Esophagus squamous epithelium (tissue), 5 donors: ENCODE data around the gene SMC5. TPM values are rescaled to one million over a fixed set of nuclear protein-coding genes. Genes with fewer than 3 reads are reported as not detected.

Source experiments
- DNase-seq: peaks from one replicate; lab custom pipeline; 2025; lab: John Stamatoyannopoulos, UW
- H3K27ac ChIP-seq, 4 donors: fragments of 200-600 bp; sonication (generic); one replicate each; pipeline ENCODE4 v1.5.1; 2016 to 2019; ENCODE audit warnings: mild to moderate bottlenecking in 1 of 4
- H3K27me3 ChIP-seq, 4 donors: fragments of 200-600 bp; sonication (generic); 1 replicate in 3 of 4; 2 replicates in 1 of 4; pipeline versions ENCODE4 v1.5.1 to v1.6.0; 2017 to 2021; ENCODE audit warnings: antibody characterized with exemption in 1 of 4
- H3K36me3 ChIP-seq, 3 donors: fragments of 200-600 bp; sonication (generic); one replicate each; pipeline ENCODE4 v1.5.1; 2016 to 2019
- H3K4me1 ChIP-seq, 3 donors: fragments of 200-600 bp; sonication (generic); one replicate each; pipeline ENCODE4 v1.5.1; 2017 to 2019
- H3K4me3 ChIP-seq, 4 donors: fragments of 200-600 bp; sonication (generic); 1 replicate in 3 of 4; 2 replicates in 1 of 4; pipeline ENCODE4 v1.5.1; 2016 to 2019; ENCODE audit warnings: mild to moderate bottlenecking in 2 of 4, moderate library complexity in 1 of 4
- H3K9me3 ChIP-seq, 3 donors: fragments of 200-600 bp; sonication (generic); one replicate each; pipeline ENCODE4 v1.5.1; 2016 to 2019
- CTCF ChIP-seq, 6 experiments: fragments of 450-650 bp in 4 of 6; fragments of 200-600 bp in 2 of 6; sonication (generic) in 2 of 6; IDR thresholded peaks; one replicate each; pipeline ENCODE4 v1.5.1; 2016 to 2019; ENCODE audit warnings: antibody characterized with exemption in 6 of 6, mild to moderate bottlenecking in 4 of 6, moderate library complexity in 4 of 6
- POLR2A ChIP-seq, 4 donors: fragments of 450-650 bp; IDR thresholded peaks; one replicate each; pipeline ENCODE4 v1.6.1; 2017; ENCODE audit warnings: antibody characterized with exemption in 4 of 4, mild to moderate bottlenecking in 4 of 4, moderate library complexity in 3 of 4
- WGBS, 2 donors: methylation state at CpG; one replicate each; pipeline ENCODE4 v1.1.5; 2018; 5-methylcytosine and 5-hydroxymethylcytosine counted together
- intact Hi-C: fragments of 100-400 bp; cut with DNase I; formaldehyde crosslinking; loops from one replicate; pipeline ENCODE4 v1.15.0; 2022
- total RNA-seq, 4 donors: library from RNA; depleted of rRNA; stranded (reverse); fragments of >200 nt; gene quantifications; one replicate each; pipeline ENCODE4 v1.1.0, GENCODE V29; 2016
- donor health status: DM: yes; HTN: yes; CAD: no.

SMC5 gene
- total RNA-seq, 4 donors from 2014 or later, result 16.5 to 36.0 (median 23.9) TPM

GRCh38 chr9:70285981-70286598 is 27.3 kb downstream of the SMC5 start:
- Histone ChIP-seq H3K4me1 (peaks cover 0 to 8% (median 0%) of the 10 kb centered on the region in 3 donors), H3K4me3 (no peak overlapping the region), H3K36me3 (peaks cover 0 to 91% (median 12%) of the 10 kb centered on the region in 3 donors), H3K27ac (no peak overlapping the region), H3K9me3 (no peaks in the 10 kb centered on the region), H3K27me3 (no peaks in the 10 kb centered on the region)
- intact Hi-C loops, result no loop called here
- WGBS, 2 donors, result 73 to 81% methylated on average over 4 of the region's 4 CpGs
- TF ChIP-seq CTCF (IDR thresholded peaks at IDR 0.05) (no peak), POLR2A (IDR thresholded peaks at IDR 0.05) (no peak)
- no peak for DNase-seq

GRCh38 chr9:70290626-70291025 is 31.8 kb downstream of the SMC5 start:
- Histone ChIP-seq H3K4me1 (no peaks in the 10 kb centered on the region), H3K27ac (no peak overlapping the region), H3K27me3 (no peaks in the 10 kb centered on the region), H3K36me3 (peaks cover 0 to 80% (median 0%) of the 10 kb centered on the region in 3 donors), H3K4me3 (no peak overlapping the region), H3K9me3 (peaks cover 0 to 4% (median 0%) of the 10 kb centered on the region in 3 donors)
- 80 to 85% methylated on average over 3 of the region's 3 CpGs for WGBS, 2 donors
- intact Hi-C loops, result no loop called here
- TF ChIP-seq CTCF (IDR thresholded peaks at IDR 0.05), result no peak
- TF ChIP-seq POLR2A (IDR thresholded peaks at IDR 0.05), result no peak
- DNase-seq, result no peak

- 70 to 77% methylated on average over 1 of the region's 1 CpG for WGBS, 2 donors
- TF ChIP-seq CTCF (IDR thresholded peaks at IDR 0.05) (no peak), POLR2A (IDR thresholded peaks at IDR 0.05) (no peak)
- Histone ChIP-seq H3K4me1 (no peaks in the 10 kb centered on the region), H3K27ac (no peak overlapping the region), H3K9me3 (peaks cover 0 to 4% (median 0%) of the 10 kb centered on the region in 3 donors), H3K4me3 (no peak overlapping the region), H3K36me3 (peaks cover 0 to 72% (median 0%) of the 10 kb centered on the region in 3 donors), H3K27me3 (no peaks in the 10 kb centered on the region)
- intact Hi-C loops, result no loop called here
- DNase-seq, result no peak
Observed at GRCh38 chr9:70291446-70291845, 32.7 kb downstream of the SMC5 start.

GRCh38 chr9:70292253-70292652 is 33.5 kb downstream of the SMC5 start:
- no peak overlapping the region for H3K27ac ChIP-seq
- H3K36me3 ChIP-seq, result peaks cover 0 to 64% (median 0%) of the 10 kb centered on the region in 3 donors
- WGBS, 2 donors, result 86 to 94% methylated on average over 1 of the region's 1 CpG
- no peak for TF ChIP-seq CTCF (IDR thresholded peaks at IDR 0.05)
- TF ChIP-seq POLR2A (IDR thresholded peaks at IDR 0.05), result no peak
- H3K9me3 ChIP-seq, result peaks cover 0 to 4% (median 0%) of the 10 kb centered on the region in 3 donors
- no peaks in the 10 kb centered on the region for H3K4me1 ChIP-seq
- intact Hi-C loops, result no loop called here
- H3K27me3 ChIP-seq, result no peaks in the 10 kb centered on the region
- no peak overlapping the region for H3K4me3 ChIP-seq
- DNase-seq, result no peak

- DNase-seq, result no peak
- no peak for TF ChIP-seq CTCF (IDR thresholded peaks at IDR 0.05)
- no peaks in the 10 kb centered on the region for H3K27me3 ChIP-seq
- 82 to 100% methylated on average over 1 of the region's 1 CpG for WGBS, 2 donors
- H3K36me3 ChIP-seq, result peaks cover 0 to 60% (median 0%) of the 10 kb centered on the region in 3 donors
- H3K27ac ChIP-seq, result no peak overlapping the region
- H3K9me3 ChIP-seq, result peaks cover 0 to 4% (median 0%) of the 10 kb centered on the region in 3 donors
- intact Hi-C loops, result no loop called here
- no peak overlapping the region for H3K4me3 ChIP-seq
- no peaks in the 10 kb centered on the region for H3K4me1 ChIP-seq
Observed at GRCh38 chr9:70293214-70293613, 34.4 kb downstream of the SMC5 start.
